ENCODE results near the gene CLBA1.
"Not testable (repeated sequence)": the region's sequence is repeated elsewhere in the genome, so short reads cannot be mapped to it uniquely, and the experiment has no call there.

Gene CLBA1

DNA sequence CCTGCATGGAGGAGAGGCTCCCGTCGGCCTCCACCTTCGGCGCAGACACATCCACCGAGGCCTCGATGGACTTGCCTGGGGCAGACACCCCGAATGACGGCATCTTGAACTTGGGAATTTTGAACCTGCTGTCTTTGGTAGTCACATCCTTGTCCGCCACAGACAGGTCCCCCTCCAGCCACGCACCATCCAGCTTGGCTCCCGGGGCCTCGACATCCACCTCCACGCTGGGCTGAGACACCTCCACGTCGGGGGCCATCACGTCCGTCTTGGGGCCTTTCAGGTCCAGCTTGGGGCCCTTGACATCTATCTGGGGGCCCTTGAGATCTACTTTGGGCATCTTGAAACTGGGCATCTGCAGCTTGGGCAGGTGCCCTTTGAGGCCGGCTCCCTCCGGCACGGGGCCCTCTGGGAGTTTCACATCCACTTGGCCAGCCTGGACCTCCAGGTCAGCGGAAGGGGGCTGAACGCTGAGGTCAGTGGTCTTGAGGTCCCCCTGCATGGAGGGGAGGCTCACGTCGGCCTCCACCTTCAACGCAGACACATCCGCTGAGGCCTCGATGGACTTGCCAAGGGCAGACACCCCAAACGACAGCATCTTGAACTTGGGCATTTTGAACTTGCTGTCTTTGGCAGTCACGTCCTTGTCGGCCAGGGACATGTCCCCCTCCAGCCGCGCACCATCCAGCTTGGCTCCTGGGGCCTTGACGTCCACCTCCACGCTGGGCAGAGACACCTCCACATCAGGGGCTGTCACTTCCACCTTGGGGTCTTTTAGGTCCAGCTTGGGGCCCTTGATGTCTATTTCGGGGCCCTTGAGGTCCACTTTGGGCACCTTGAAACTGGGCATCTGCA is 37.5 kb upstream of the CLBA1 start:
- DNase-seq (ENCODE audit: low spot score) = not testable (repeated sequence)

DNA sequence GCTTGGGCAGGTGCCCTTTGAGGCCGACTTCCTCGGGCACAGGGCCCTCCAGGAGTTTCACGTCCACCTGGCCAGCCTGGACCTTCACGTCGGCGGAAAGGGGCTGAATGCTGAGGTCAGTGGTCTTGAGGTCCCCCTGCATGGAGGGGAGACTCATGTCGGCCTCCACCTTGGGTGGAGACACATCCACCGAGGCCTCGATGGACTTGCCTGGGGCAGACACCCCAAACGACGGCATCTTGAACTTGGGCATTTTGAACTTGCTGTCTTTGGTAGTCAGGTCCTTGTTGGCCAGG is 36.9 kb upstream of the CLBA1 start:
- DNase-seq (ENCODE audit: low spot score) = no peak

GRCh38 chr14:104949406-104949955 is 36.1 kb upstream of the CLBA1 start:
- not testable (repeated sequence) for DNase-seq (ENCODE audit: low spot score)

DNA sequence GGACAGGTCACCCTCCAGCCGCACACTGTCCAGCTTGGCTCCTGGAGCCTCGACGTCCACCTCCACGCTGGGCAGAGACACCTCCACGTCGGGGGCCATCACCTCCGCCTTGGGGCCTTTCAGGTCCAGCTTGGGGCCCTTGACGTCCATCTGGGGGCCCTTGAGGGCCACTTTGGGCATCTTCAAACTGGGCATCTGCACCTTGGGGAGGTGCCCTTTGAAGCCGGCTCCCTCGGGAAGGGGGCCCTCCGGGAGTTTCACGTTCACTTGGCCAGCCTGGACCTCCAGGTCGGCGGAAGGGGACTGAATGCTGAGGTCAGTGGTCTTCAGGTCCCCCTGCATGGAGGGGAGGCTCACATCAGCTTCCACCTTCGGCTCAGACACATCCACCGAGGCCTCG is 35.6 kb upstream of the CLBA1 start:
- DNase-seq (ENCODE audit: low spot score) = no peak

DNA sequence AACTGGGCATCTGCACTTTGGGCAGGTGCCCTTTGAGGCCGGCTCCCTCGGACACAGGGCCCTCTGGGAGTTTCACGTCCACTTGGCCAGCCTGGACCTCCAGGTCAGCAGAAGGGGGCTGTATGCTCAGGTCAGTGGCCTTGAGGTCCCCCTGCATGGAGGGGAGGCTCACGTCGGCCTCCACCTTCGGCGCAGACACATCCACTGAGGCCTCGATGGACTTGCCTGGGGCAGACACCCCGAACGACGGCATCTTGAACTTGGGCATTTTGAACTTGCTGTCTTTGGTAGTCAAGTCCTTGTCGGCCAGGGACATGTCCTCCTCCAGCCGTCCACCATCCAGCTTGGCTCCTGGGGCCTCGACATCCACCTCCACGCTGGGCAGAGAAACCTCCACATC is 34.9 kb upstream of the CLBA1 start:
- not testable (repeated sequence) for DNase-seq (ENCODE audit: low spot score)

DNA sequence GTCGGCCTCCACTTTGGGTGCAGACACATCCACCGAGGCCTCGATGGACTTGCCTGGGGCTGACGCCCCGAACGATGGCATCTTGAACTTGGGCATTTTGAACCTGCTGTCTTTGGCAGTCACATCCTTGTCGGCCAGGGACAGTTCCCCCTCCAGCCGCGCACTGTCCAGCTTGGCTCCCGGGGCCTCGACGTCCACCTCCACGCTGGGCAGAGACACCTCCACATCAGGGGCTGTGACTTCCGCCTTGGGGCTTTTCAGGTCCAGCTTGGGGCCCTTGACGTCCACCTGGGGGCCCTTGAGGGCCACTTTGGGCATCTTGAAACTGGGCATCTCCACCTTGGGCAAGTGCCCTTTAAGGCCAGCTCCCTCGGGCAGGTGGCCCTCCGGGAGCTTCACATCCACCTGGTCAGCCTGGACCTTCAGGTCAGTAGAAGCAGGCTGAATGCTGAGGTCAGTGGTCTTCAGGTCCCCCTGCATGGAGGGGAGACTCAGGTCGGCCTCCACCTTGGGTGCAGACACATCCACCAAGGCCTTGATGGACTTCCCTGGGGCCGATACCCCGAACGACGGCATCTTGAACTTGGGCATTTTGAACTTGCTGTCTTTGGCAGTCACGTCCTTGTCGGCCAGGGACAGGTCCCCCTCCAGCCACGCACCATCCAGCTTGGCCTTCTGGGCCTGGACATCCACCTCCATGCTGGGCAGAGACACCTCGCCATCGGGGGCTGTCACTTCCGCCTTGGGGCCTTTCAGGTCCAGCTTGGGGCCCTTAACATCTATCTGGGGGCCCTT is 33.5 kb upstream of the CLBA1 start:
- DNase-seq (ENCODE audit: low spot score) = not testable (repeated sequence)

DNA sequence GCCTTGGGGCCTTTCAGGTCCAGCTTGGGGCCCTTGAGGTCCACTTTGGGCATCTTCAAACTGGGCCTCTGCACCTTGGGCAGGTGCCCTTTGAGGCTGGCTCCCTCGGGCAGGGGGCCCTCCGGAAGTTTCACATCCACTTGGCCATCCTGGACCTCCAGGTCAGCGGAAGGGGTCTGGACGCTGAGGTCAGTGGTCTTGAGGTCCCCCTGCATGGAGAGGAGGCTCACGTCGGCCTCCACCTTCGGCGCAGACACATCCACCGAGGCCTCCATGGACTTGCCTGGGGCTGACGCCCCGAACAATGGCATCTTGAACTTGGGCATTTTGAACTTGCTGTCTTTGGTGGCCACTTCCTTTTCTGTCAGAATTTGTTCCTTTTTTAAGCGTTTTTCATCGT is 32.5 kb upstream of the CLBA1 start:
- no peak for DNase-seq (ENCODE audit: low spot score)

DNA sequence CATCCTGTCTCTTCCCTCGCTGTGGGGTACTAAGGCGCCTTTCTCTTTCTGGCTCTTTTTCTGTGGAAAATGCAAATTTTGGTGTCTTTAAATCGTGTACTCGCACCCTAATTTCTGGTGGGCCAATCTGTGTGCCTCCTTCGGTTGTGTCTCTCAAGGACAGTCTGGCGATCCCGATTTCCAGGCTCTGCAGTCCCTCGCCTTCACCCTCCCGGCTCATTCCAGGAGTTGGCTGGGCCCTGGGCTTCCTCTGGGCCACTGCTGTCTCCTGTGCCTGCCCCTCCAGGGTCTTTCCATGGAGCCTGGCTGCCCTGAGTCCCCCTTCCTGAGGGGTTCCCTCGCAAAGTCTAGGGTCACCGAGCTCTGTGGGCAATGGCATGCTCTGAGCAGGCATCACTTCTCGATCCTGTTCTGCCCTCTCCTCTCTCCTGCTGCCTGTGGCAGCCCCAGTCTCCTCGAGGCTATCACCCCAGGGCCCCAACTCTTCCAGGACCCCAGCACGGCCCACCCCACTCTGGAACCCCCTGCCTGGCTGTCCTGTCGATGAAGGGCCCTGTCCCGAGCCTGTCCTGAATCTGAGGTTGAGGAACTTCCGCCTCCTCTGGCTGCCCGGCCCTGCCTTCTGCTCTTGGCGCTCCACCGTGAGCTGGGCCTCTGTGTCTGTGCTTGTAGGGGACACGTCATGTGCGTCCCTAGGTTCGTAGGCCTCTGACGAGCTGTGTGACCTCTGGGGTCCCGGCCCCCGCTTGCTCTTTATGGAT is 31.5 kb upstream of the CLBA1 start:
- DNase-seq (ENCODE audit: low spot score) = no peak

- no peak for DNase-seq (ENCODE audit: low spot score)
Measured at GRCh38 chr14:104954746-104955395, 30.7 kb upstream of the CLBA1 start.

GRCh38 chr14:104955396-104955770 is 30.2 kb upstream of the CLBA1 start:
- DNase-seq (ENCODE audit: low spot score) = no peak

DNA sequence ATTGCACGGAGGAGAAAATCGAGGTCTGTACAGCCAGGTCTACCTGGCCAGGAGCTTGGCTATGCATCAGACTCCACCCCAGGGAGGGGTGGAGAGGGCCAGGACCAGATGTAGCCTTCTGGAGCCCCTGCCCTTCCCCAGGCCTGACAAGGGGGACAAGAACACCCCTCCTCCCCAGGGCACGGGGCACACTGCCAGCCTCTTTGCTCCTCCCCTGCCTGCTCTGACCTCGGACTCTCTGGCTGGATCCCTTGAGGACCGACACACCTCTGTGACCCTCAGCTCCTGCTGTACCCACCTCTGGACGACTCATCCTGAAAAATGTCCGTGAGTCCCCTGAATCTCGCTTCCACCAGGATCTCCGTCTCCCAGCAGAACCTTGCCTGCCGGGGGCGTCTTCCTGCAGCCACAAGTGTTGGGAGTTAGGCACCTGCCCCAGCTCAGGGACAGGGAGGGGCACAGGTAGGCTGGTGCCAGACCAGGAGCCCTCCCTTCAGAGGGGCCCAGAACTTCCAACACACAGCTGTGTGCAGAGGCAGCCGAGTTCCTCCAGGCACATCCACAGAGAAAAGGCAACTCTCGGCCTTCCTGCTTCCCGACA is 29.2 kb upstream of the CLBA1 start:
- no peak for DNase-seq (ENCODE audit: low spot score)

DNA sequence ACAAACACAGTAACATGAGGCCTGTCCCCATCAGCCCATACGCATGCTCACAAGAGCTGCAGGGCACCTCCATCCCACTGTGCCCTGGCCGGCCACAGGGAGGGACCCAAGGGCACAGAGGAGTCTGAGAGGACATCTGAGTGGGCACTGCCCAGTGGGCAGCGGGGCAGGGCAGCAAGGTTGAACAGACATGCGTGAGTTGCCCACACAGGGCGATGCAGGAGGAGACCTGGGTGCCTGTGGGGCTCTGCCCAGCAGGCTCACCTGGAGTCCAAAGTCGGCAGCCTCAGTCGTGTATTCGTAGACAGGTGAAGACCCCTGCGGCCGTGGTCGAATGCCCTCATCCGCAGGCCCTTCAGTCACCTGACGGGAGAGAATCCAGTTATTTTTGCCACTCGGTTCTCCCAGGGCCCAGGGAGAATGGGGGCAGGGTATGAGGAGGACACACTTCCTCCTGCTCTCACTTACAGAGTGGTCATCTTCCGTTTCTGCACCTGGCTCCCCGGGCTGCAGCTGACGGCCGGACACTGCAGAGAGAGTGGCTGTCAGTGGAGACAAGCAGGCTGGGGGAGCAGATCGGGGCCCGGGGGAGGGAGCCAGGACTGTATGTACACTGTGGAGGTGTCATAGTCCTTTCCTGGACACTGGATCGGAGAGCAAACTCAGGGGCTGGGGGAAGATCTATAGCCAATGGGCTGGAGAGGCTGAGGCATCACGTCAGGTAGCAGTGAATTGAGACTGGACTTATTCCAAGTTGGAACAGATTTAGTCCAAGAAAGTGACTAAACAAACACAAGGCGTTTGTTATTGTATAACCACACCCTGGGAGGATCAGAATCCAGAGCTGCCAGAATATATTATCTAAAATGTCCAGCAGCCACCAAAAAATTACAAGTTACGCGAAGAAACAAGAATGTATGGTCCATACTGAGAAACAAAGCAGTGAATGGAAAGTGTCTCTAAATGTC is 28.2 kb upstream of the CLBA1 start:
- DNase-seq (ENCODE audit: low spot score) = no peak

- DNase-seq (ENCODE audit: low spot score) = no peak
Measured at GRCh38 chr14:104964546-104964945, 21.0 kb upstream of the CLBA1 start.

GRCh38 chr14:104965561-104966231 is 19.9 kb upstream of the CLBA1 start:
- no peak for DNase-seq (ENCODE audit: low spot score)

- no peak for DNase-seq (ENCODE audit: low spot score)
Measured at GRCh38 chr14:104966261-104966865, 19.2 kb upstream of the CLBA1 start.

- no peak for DNase-seq (ENCODE audit: low spot score)
Measured at GRCh38 chr14:104966981-104967385, 18.6 kb upstream of the CLBA1 start.

DNA sequence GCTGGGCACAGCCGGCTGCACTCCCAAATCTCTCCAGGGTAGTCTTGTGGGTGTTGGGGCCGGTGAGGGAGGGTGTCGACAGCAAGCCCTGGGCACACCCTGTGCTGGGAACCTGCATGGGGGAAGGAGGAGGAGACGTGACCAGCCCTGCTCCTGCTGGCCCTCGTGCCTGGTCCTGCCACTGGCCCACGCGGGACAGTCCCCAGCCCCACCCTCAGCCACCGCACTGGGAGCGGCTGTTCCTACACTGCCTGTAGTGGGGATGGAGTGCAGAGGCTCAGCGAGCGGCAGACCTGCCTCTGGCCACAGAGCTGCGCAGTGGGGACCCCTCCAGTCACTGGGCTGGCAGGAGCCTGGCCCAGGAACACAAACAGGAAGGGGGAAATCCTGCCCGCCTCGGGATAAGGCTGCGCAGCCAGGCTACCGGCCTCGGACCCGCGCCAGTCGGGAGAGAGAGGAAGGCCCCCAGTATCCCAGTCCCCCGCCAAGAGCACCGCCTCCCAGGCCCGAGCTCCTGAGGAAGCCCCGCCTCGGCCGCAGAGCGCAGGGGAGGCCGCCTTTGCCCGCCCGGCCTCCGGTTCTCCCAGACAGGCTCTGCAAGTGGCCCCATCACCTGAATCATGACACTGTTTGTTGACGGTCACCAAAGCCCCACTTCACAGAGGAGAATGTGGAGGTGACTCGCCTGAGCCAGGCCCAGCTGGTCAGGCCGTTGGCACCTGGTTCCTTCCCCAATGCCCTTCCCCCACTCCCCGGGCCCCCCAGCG is 18.0 kb upstream of the CLBA1 start:
- no peak for DNase-seq (ENCODE audit: low spot score)

- no peak for DNase-seq (ENCODE audit: low spot score)
Measured at GRCh38 chr14:104968153-104968527, 17.4 kb upstream of the CLBA1 start.

All from Ammon's horn (tissue), 1 donor.